Measurements from ENCODE around the gene NUDT3. TPM values are rescaled to one million over a fixed set of nuclear protein-coding genes. Genes with fewer than 3 reads are reported as not detected.
"Not testable (repeated sequence)": the region's sequence is repeated elsewhere in the genome, so short reads cannot be mapped to it uniquely, and the experiment has no call there.

Gene NUDT3
- total RNA-seq, 2 donors from 2014 or later = 7.9 to 15.1 TPM

- Mint-ChIP-seq H3K36me3 (no peaks in the 10 kb centered on the region), H3K27ac (no peak overlapping the region), H3K9me3 (no peaks in the 10 kb centered on the region)
- ATAC-seq (no peak), DNase-seq (ENCODE audit: low spot score in 2 of 2) (no peak)
Observed at GRCh38 chr6:34383161-34383631, 9.3 kb downstream of the NUDT3 start.

GRCh38 chr6:34381081-34381480 is 11.4 kb downstream of the NUDT3 start:
- H3K27ac Mint-ChIP-seq = peak overlapping the region; percentile 39 to 58
- ATAC-seq (no peak), DNase-seq (ENCODE audit: low spot score in 2 of 2) (no peak)
- H3K9me3 Mint-ChIP-seq = no peaks in the 10 kb centered on the region
- no peaks in the 10 kb centered on the region for H3K36me3 Mint-ChIP-seq

GRCh38 chr6:34378470-34378869 is 14.0 kb downstream of the NUDT3 start:
- Mint-ChIP-seq H3K36me3 (no peaks in the 10 kb centered on the region), H3K9me3 (no peaks in the 10 kb centered on the region), H3K27ac (no peak overlapping the region)
- no peak for DNase-seq (ENCODE audit: low spot score in 2 of 2)
- no peak for ATAC-seq

- no peak for DNase-seq (ENCODE audit: low spot score in 2 of 2)
- ATAC-seq = no peak
- no peaks in the 10 kb centered on the region for H3K9me3 Mint-ChIP-seq
- no peaks in the 10 kb centered on the region for H3K36me3 Mint-ChIP-seq
- no peak overlapping the region for H3K27ac Mint-ChIP-seq
Observed at GRCh38 chr6:34377984-34378383, 14.5 kb downstream of the NUDT3 start.

- H3K36me3 Mint-ChIP-seq; H3K9me3 Mint-ChIP-seq; DNase-seq (ENCODE audit: low spot score in 2 of 2); ATAC-seq; H3K27ac Mint-ChIP-seq: not testable (repeated sequence)
Observed at GRCh38 chr6:34377571-34377970, 14.9 kb downstream of the NUDT3 start.

- DNase-seq (ENCODE audit: low spot score in 2 of 2) (no peak), ATAC-seq (no peak)
- H3K36me3 Mint-ChIP-seq = no peaks in the 10 kb centered on the region
- no peak overlapping the region for H3K27ac Mint-ChIP-seq
- H3K9me3 Mint-ChIP-seq = no peaks in the 10 kb centered on the region
Observed at GRCh38 chr6:34375833-34376232, 16.6 kb downstream of the NUDT3 start.

GRCh38 chr6:34374508-34374907 is 18.0 kb downstream of the NUDT3 start:
- H3K36me3 Mint-ChIP-seq = no peaks in the 10 kb centered on the region
- no peak for DNase-seq (ENCODE audit: low spot score in 2 of 2)
- no peaks in the 10 kb centered on the region for H3K9me3 Mint-ChIP-seq
- H3K27ac Mint-ChIP-seq = no peak overlapping the region
- no peak for ATAC-seq

GRCh38 chr6:34374069-34374468 is 18.4 kb downstream of the NUDT3 start:
- no peak overlapping the region for H3K27ac Mint-ChIP-seq
- ATAC-seq = no peak
- no peaks in the 10 kb centered on the region for H3K36me3 Mint-ChIP-seq
- no peaks in the 10 kb centered on the region for H3K9me3 Mint-ChIP-seq
- no peak for DNase-seq (ENCODE audit: low spot score in 2 of 2)

- Mint-ChIP-seq H3K27ac (no peak overlapping the region), H3K36me3 (no peaks in the 10 kb centered on the region), H3K9me3 (no peaks in the 10 kb centered on the region)
- no peak for ATAC-seq
- DNase-seq (ENCODE audit: low spot score in 2 of 2) = no peak
Observed at GRCh38 chr6:34373511-34373910, 19.0 kb downstream of the NUDT3 start.

GRCh38 chr6:34371865-34372264 is 20.6 kb downstream of the NUDT3 start:
- H3K36me3 Mint-ChIP-seq; DNase-seq (ENCODE audit: low spot score in 2 of 2); ATAC-seq; H3K27ac Mint-ChIP-seq; H3K9me3 Mint-ChIP-seq: not testable (repeated sequence)

- ATAC-seq (no peak), DNase-seq (ENCODE audit: low spot score in 2 of 2) (no peak)
- H3K36me3 Mint-ChIP-seq = no peaks in the 10 kb centered on the region
- no peak overlapping the region for H3K27ac Mint-ChIP-seq
- no peaks in the 10 kb centered on the region for H3K9me3 Mint-ChIP-seq
Observed at GRCh38 chr6:34370361-34370760, 22.1 kb downstream of the NUDT3 start.

- H3K36me3 Mint-ChIP-seq = no peaks in the 10 kb centered on the region
- H3K9me3 Mint-ChIP-seq = no peaks in the 10 kb centered on the region
- ATAC-seq (no peak), DNase-seq (ENCODE audit: low spot score in 2 of 2) (no peak)
- peak overlapping the region in 1 of 2 donors; percentile 39 for H3K27ac Mint-ChIP-seq
Observed at GRCh38 chr6:34369385-34369784, 23.1 kb downstream of the NUDT3 start.

GRCh38 chr6:34366639-34366921 is 25.9 kb downstream of the NUDT3 start:
- no peak for DNase-seq (ENCODE audit: low spot score in 2 of 2)
- no peak for ATAC-seq
- no peaks in the 10 kb centered on the region for H3K36me3 Mint-ChIP-seq
- H3K9me3 Mint-ChIP-seq = no peaks in the 10 kb centered on the region
- peak overlapping the region in 1 of 2 donors; percentile 77 for H3K27ac Mint-ChIP-seq

GRCh38 chr6:34365781-34366638 is 26.5 kb downstream of the NUDT3 start:
- not testable (repeated sequence) for H3K9me3 Mint-ChIP-seq, H3K36me3 Mint-ChIP-seq

GRCh38 chr6:34363681-34364075 is 28.8 kb downstream of the NUDT3 start:
- DNase-seq (ENCODE audit: low spot score in 2 of 2); H3K36me3 Mint-ChIP-seq; ATAC-seq; H3K27ac Mint-ChIP-seq; H3K9me3 Mint-ChIP-seq: not testable (repeated sequence)

More at GRCh38 chr6:34365781-34366638, 26.5 kb downstream of the NUDT3 start:
- peak overlapping the region in 1 of 2 donors; percentile 77 for H3K27ac Mint-ChIP-seq
- not testable (repeated sequence) for ATAC-seq; DNase-seq (ENCODE audit: low spot score in 2 of 2)

GRCh38 chr6:34362909-34363680 is 29.4 kb downstream of the NUDT3 start:
- Mint-ChIP-seq H3K27ac (no peak overlapping the region), H3K36me3 (no peaks in the 10 kb centered on the region), H3K9me3 (no peaks in the 10 kb centered on the region)
- ATAC-seq (peak in 1 of 2 donors; percentile 11), DNase-seq (ENCODE audit: low spot score in 2 of 2) (no peak)

GRCh38 chr6:34362176-34362575 is 30.3 kb downstream of the NUDT3 start:
- Mint-ChIP-seq H3K9me3 (no peaks in the 10 kb centered on the region), H3K36me3 (no peaks in the 10 kb centered on the region), H3K27ac (peak overlapping the region in 1 of 2 donors; percentile 1)
- DNase-seq (ENCODE audit: low spot score in 2 of 2) (no peak), ATAC-seq (no peak)
